IMR-90 (cell line): Measurements from ENCODE around the gene ATP4B. TPM values are rescaled to one million over a fixed set of nuclear protein-coding genes. Genes with fewer than 3 reads are reported as not detected.

Experiments
- ATAC-seq: fragments of 200-7000 bp; cut with Tn5 transposase; 2 replicates; pipeline ENCODE4 v1.9.1; 2020; ENCODE audit warnings: low read depth, mild to moderate bottlenecking, moderate library complexity
- BruUV-seq: library from RNA; stranded (reverse); fragments of 400-500 nt; replicated peaks from 2 replicates; lab custom pipeline; 2021; lab: Mats Ljungman, UMichigan
- CTCF ChIA-PET: fragments of 300-600 bp; formaldehyde crosslinking; extraction: SDS; loops from one replicate; lab custom pipeline; 2021; ENCODE audit warnings: antibody characterized with exemption; lab: Yijun Ruan, JAX
- POLR2A ChIA-PET: fragments of 300-600 bp; sonication (Branson Sonifier 250); formaldehyde crosslinking; loops from one replicate; lab custom pipeline; 2022; ENCODE audit warnings: antibody characterized with exemption; ENCODE audit not compliant: unreplicated experiment; lab: Charles Lee
- DNase-seq: peaks from one replicate; pipeline ENCODE4 v3.0.0; 2013
- H2AFZ ChIP-seq: replicated peaks from 2 replicates; pipeline ENCODE3; 2013; ENCODE audit warnings: low read length, mild to moderate bottlenecking; ENCODE audit not compliant: poor library complexity
- H2AK5ac ChIP-seq: 2 replicates; pipeline ENCODE4 v1.6.1; 2013; ENCODE audit warnings: low read depth, low read length, inconsistent platforms
- H2AK9ac ChIP-seq: replicated peaks from 2 replicates; pipeline ENCODE3; 2013; ENCODE audit warnings: mild to moderate bottlenecking, low read depth, low read length, moderate library complexity; ENCODE audit not compliant: poor library complexity
- H2BK120ac ChIP-seq: 2 replicates; pipeline ENCODE4 v1.6.1; 2013; ENCODE audit warnings: low read depth, low read length, inconsistent platforms
- H2BK15ac ChIP-seq: 3 replicates; pipeline ENCODE4 v1.6.1; 2013; ENCODE audit warnings: low read depth, low read length, inconsistent platforms
- H2BK20ac ChIP-seq: 2 replicates; pipeline ENCODE4 v1.6.1; 2013; ENCODE audit warnings: low read depth, mild to moderate bottlenecking, inconsistent platforms, low read length, moderate library complexity
- H2BK5ac ChIP-seq: 2 replicates; pipeline ENCODE4 v1.6.1; 2013; ENCODE audit warnings: mild to moderate bottlenecking, low read depth, low read length, inconsistent platforms; ENCODE audit not compliant: poor library complexity, severe bottlenecking
- H3K14ac ChIP-seq: replicated peaks from 2 replicates; pipeline ENCODE4 v1.6.1; 2013; ENCODE audit warnings: low read depth, low read length, inconsistent platforms
- H3K18ac ChIP-seq: 2 replicates; pipeline ENCODE4 v1.6.1; 2013; ENCODE audit warnings: low read depth, low read length, control low read depth
- H3K23ac ChIP-seq: 2 replicates; pipeline ENCODE4 v1.6.1; 2013; ENCODE audit warnings: low read depth, low read length, inconsistent platforms
- H3K27ac ChIP-seq: 2 replicates; pipeline ENCODE4 v1.5.1; 2013; ENCODE audit warnings: mild to moderate bottlenecking, control low read depth, low read length; ENCODE audit not compliant: insufficient read depth
- H3K27me3 ChIP-seq: 2 replicates; pipeline ENCODE4 v1.6.1; 2013; ENCODE audit warnings: low read length; ENCODE audit not compliant: control insufficient read depth, insufficient read depth
- H3K36me3 ChIP-seq: 2 replicates; pipeline ENCODE4 v1.6.1; 2013; ENCODE audit warnings: low read length, mixed read lengths; ENCODE audit not compliant: control insufficient read depth, insufficient read depth
- H3K4ac ChIP-seq: 2 replicates; pipeline ENCODE4 v1.6.1; 2013; ENCODE audit warnings: low read depth, low read length, inconsistent platforms
- H3K4me1 ChIP-seq: 2 replicates; pipeline ENCODE4 v1.6.1; 2013; ENCODE audit warnings: low read length, mixed read lengths; ENCODE audit not compliant: control insufficient read depth, insufficient read depth
- H3K4me2 ChIP-seq: 2 replicates; pipeline ENCODE4 v1.6.1; 2013; ENCODE audit warnings: low read depth, mild to moderate bottlenecking, control low read depth, low read length, moderate library complexity
- H3K4me3 ChIP-seq: 2 replicates; pipeline ENCODE4 v1.5.1; 2013; ENCODE audit warnings: low read depth, mild to moderate bottlenecking, control low read depth, low read length, moderate library complexity; ENCODE audit not compliant: insufficient read depth
- H3K56ac ChIP-seq: 2 replicates; pipeline ENCODE4 v1.6.1; 2013; ENCODE audit warnings: low read length, inconsistent platforms; ENCODE audit not compliant: insufficient read depth; ENCODE audit errors: extremely low read depth
- H3K79me1 ChIP-seq, 2 experiments: 2 replicates each; pipeline ENCODE4 v1.6.1; 2013; ENCODE audit warnings: low read length in 2 of 2, inconsistent platforms in 1 of 2, low read depth in 1 of 2
- H3K9ac ChIP-seq: 2 replicates; pipeline ENCODE4 v1.6.1; 2013; ENCODE audit warnings: low read depth, low read length, control low read depth
- H3K9me1 ChIP-seq: 2 replicates; pipeline ENCODE4 v1.6.1; 2013; ENCODE audit warnings: low read length, inconsistent platforms; ENCODE audit not compliant: insufficient read depth
- H3K9me3 ChIP-seq: 2 replicates; pipeline ENCODE4 v1.6.1; 2013; ENCODE audit warnings: low read length; ENCODE audit not compliant: control insufficient read depth, insufficient read depth
- H4K20me1 ChIP-seq: 2 replicates; pipeline ENCODE4 v1.6.1; 2013; ENCODE audit warnings: low read length, inconsistent platforms; ENCODE audit not compliant: insufficient read depth
- H4K5ac ChIP-seq: 2 replicates; pipeline ENCODE4 v1.6.1; 2013; ENCODE audit warnings: mild to moderate bottlenecking, low read depth, low read length, control low read depth
- H4K8ac ChIP-seq, 2 experiments: 2 replicates each; pipeline ENCODE4 v1.6.1; 2013; ENCODE audit warnings: low read depth in 2 of 2, low read length in 2 of 2, control low read depth in 1 of 2, inconsistent platforms in 1 of 2
- H4K91ac ChIP-seq: 2 replicates; pipeline ENCODE4 v1.6.1; 2013; ENCODE audit warnings: low read depth, low read length, inconsistent platforms; ENCODE audit not compliant: insufficient read depth
- BHLHE40 ChIP-seq: fragments of 150-350 bp; IDR thresholded peaks from 2 replicates; pipeline ENCODE4 v1.6.1; 2016; ENCODE audit warnings: mild to moderate bottlenecking, low read depth, low read length
- CEBPB ChIP-seq: IDR thresholded peaks from 2 replicates; pipeline ENCODE4 v1.6.1; 2012; ENCODE audit warnings: low read depth, low read length, improper control_type of control experiment
- CHD1 ChIP-seq: IDR thresholded peaks from 2 replicates; pipeline ENCODE4 v1.6.1; 2012; ENCODE audit warnings: low read depth, low read length, improper control_type of control experiment
- MAZ ChIP-seq: IDR thresholded peaks from 2 replicates; pipeline ENCODE4 v1.6.1; 2012; ENCODE audit warnings: low read depth, mild to moderate bottlenecking, low read length, improper control_type of control experiment, moderate library complexity, borderline replicate concordance
- NFE2L2 ChIP-seq: fragments of 150-350 bp; IDR thresholded peaks from 2 replicates; pipeline ENCODE4 v1.6.1; 2016; ENCODE audit warnings: low read depth, mild to moderate bottlenecking, low read length
- POLR2A ChIP-seq: IDR thresholded peaks from 2 replicates; pipeline ENCODE4 v1.6.1; 2012; ENCODE audit warnings: mild to moderate bottlenecking, low read depth, low read length
- RAD21 ChIP-seq: IDR thresholded peaks from 2 replicates; pipeline ENCODE4 v1.6.1; 2012; ENCODE audit warnings: low read length, improper control_type of control experiment
- SMC3 ChIP-seq: fragments of 150-350 bp; IDR thresholded peaks from 2 replicates; pipeline ENCODE4 v1.6.1; 2016; ENCODE audit warnings: low read depth, mild to moderate bottlenecking, antibody characterized with exemption, low read length, moderate library complexity
- WGBS, 2 experiments: methylation state at CpG; one replicate each; pipeline versions ENCODE4 v1.1.5 to v1.1.7; 2013; ENCODE audit warnings: missing lambda C conversion rate in 2 of 2; ENCODE audit not compliant: insufficient read length in 1 of 2; ENCODE audit errors: extremely low coverage in 2 of 2; 5-methylcytosine and 5-hydroxymethylcytosine counted together
- dilution Hi-C: fragments of 300-500 bp; cut with HindIII; formaldehyde crosslinking; loops from one replicate; pipeline ENCODE4 v1.14.3; 2018; ENCODE audit warnings: low sequenced_read_pairs; ENCODE audit not compliant: unreplicated experiment
- in situ Hi-C: fragments of 300-500 bp; cut with MboI; formaldehyde crosslinking; loops from 3 replicates; pipeline ENCODE4 v1.14.3; 2019; ENCODE audit warnings: low sequenced_read_pairs, inconsistent platforms, mixed read lengths
- intact Hi-C: fragments of 100-400 bp; cut with micrococcal nuclease; formaldehyde crosslinking; loops from 2 replicates; pipeline ENCODE4 v1.10.0; 2022
- polyA plus RNA-seq, 3 experiments: library from polyadenylated mRNA; depleted of rRNA; stranded (reverse); fragments of >200 nt; gene quantifications; 2 replicates each; pipeline ENCODE4 v1.2.3, GENCODE V29; 2012; ENCODE audit warnings: low replicate concordance in 1 of 3
- total RNA-seq: library from RNA; depleted of rRNA; stranded (reverse); fragments of >200 nt; gene quantifications from 2 replicates; pipeline ENCODE4 v1.2.3, GENCODE V29; 2012
- TF ChIP-seq, protein P1 (sequence below): conservative IDR thresholded peaks from 2 replicates; pipeline ENCODE4 v1.5.1; 2012; ENCODE audit warnings: mild to moderate bottlenecking, low read depth, low read length, improper control_type of control experiment
- TF ChIP-seq, protein P2 (sequence below): fragments of 150-350 bp; IDR thresholded peaks from 2 replicates; pipeline ENCODE4 v1.6.1; 2017; ENCODE audit warnings: mild to moderate bottlenecking, antibody characterized with exemption, low read length, low read depth

ATP4B gene
- total and polyA plus RNA-seq, 2 of the 4 experiments (the other 2 are of a cell fraction) = not detected

DNA sequence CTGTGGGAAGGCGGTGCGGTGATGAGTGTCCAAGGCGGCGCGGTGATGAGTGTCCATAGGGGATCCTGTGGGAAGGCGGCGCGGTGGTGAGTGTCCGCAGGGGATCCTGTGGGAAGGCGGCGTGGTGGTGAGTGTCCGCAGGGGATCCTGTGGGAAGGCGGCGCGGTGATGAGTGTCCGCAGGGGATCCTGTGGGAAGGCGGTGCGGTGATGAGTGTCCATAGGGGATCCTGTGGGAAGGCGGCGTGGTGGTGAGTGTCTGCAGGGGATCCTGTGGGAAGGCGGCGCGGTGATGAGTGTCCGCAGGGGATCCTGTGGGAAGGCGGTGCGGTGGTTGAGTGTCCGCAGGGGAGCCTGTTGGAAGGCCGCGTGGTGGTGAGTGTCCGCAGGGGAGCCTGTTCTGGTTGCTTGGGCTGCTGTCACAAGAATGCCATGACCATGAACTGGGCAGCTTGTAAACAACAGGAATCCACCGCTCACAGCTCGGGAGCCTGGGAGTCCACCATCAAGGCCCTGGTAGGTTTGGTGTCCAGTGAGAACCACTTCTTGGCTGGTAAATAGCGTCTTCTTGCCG lies 52.0 kb downstream of the ATP4B start:
- Histone ChIP-seq H3K9me3 (no peaks in the 10 kb centered on the region), H4K20me1 (peaks cover 94% of the 10 kb centered on the region), H2BK20ac (no peak overlapping the region), H3K4ac (no peak overlapping the region), H3K18ac (no peak overlapping the region), H3K4me1 (no peaks in the 10 kb centered on the region), H2BK5ac (no peak overlapping the region), H2AK5ac (no peak overlapping the region), H4K5ac (no peak overlapping the region), H2AK9ac (no peak overlapping the region), H3K9ac (no peak overlapping the region), H2BK15ac (no peak overlapping the region), H3K79me1 (peaks cover 23 to 83% of the 10 kb centered on the region in 2 experiments), H4K91ac (no peak overlapping the region), H3K27ac (no peak overlapping the region), H3K23ac (no peak overlapping the region), H3K14ac (no peak overlapping the region), H4K8ac (no peak overlapping the region), H2BK120ac (no peak overlapping the region), H3K4me3 (no peak overlapping the region), H3K27me3 (no peaks in the 10 kb centered on the region), H3K36me3 (peaks cover 16% of the 10 kb centered on the region), H3K4me2 (no peak overlapping the region), H2AFZ (no peak overlapping the region), H3K9me1 (peaks cover 17% of the 10 kb centered on the region), H3K56ac (no peak overlapping the region)
- dilution Hi-C loops (no loop called here), intact Hi-C loops (no loop called here), in situ Hi-C loops (no loop called here)
- no TSS peak for BruUV-seq
- no peak for DNase-seq
- ChIA-PET CTCF (no interaction called here), POLR2A (no interaction called here)
- 98% methylated on average over 15 of the region's 34 CpGs; no CpG with 5 or more reads in 1 of the 2 experiments for WGBS, 2 experiments
- TF ChIP-seq SMC3 = no peak
- no peak for TF ChIP-seq NFE2L2
- no peak for TF ChIP-seq CHD1
- no peak for TF ChIP-seq RAD21
- TF ChIP-seq MAZ = no peak
- no peak for TF ChIP-seq CEBPB
- TF ChIP-seq, protein P1, sequence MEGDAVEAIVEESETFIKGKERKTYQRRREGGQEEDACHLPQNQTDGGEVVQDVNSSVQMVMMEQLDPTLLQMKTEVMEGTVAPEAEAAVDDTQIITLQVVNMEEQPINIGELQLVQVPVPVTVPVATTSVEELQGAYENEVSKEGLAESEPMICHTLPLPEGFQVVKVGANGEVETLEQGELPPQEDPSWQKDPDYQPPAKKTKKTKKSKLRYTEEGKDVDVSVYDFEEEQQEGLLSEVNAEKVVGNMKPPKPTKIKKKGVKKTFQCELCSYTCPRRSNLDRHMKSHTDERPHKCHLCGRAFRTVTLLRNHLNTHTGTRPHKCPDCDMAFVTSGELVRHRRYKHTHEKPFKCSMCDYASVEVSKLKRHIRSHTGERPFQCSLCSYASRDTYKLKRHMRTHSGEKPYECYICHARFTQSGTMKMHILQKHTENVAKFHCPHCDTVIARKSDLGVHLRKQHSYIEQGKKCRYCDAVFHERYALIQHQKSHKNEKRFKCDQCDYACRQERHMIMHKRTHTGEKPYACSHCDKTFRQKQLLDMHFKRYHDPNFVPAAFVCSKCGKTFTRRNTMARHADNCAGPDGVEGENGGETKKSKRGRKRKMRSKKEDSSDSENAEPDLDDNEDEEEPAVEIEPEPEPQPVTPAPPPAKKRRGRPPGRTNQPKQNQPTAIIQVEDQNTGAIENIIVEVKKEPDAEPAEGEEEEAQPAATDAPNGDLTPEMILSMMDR = no peak
- no peak for TF ChIP-seq POLR2A
- no peak for TF ChIP-seq BHLHE40
- TF ChIP-seq, protein P2, sequence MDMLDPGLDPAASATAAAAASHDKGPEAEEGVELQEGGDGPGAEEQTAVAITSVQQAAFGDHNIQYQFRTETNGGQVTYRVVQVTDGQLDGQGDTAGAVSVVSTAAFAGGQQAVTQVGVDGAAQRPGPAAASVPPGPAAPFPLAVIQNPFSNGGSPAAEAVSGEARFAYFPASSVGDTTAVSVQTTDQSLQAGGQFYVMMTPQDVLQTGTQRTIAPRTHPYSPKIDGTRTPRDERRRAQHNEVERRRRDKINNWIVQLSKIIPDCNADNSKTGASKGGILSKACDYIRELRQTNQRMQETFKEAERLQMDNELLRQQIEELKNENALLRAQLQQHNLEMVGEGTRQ = no peak
- no peak for ATAC-seq
